Measurements from ENCODE around the gene TBL1XR1.

TBL1XR1 gene

DNA sequence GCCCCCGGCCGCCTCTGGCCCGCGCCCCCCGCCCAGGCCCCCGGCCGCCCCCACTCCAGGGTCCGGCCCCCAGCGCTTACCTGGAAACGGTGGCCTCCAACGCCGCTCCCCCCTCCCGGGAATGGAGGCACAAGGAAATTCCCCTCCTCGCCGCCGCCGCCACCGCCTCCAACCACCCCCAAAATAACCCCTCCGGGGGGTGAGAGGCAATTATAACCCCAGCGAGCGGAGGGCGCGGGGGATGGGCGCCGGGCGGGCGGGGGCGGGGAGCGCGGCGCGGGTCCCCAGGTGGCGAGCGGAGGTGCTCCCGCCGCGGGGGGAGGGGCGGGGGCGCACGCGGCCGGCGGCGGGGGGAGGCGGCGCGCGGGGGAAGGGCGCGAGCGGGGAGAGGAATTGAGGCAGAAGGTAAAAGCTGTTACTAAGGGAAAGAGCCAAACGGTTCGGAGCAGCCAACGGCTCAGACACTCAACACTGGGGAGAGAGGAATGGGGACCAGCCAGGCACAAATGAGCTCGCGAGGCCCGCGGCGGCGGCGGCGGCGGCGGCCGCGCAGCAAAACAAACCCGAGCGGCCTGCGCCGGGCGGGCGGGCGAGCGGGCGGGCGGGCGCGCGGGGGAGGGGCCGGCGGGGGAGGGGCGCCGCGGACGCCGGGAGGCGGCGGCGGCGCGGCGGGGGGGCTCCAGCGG is at the start of gene TBL1XR1:
TBL1XR1 (minus strand) TSS at position 442 of the 686 bp plus-strand sequence. CDS start 132,505 bp downstream, outside the sequence.
- DNase-seq, result peak; percentile 93

DNA sequence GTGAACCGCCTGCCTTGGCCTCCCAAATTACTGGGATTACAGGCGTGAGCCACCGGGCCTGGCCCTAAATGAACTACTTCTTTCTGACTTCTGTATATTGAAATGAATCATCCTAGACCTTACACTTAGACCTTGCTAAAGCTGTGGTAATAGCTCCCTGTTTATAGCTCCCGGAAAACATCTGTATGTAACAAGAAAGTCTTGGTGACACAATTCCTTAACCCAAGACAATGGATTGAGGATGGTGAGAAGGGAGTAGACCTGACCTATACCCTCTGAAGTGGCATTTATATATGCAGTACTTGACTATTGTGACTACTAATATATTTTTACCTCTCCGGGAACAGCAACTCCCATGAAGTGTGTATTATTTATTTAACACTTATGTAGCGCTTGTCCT is 48.0 kb upstream of the TBL1XR1 start:
- no peak for DNase-seq

DNA sequence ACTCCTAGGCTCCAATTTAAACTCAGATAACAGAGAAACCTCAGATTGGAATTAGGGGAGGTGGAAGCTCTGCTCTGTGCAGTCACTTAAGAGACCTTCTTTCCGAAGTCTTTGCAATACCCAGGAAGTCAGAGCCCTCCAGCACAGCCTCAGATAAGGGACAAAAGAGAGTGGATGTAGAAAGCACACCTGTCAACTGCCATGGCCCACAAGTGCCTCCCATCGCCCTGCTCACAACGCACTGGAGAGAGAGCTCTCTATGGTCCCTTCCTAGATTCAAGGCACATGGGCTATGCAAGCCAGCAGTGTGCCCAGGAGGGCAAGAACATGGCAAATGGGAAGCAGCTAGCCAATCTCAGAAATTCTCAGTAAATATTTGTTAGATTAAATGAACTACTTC is 47.3 kb upstream of the TBL1XR1 start:
- no peak for DNase-seq

DNA sequence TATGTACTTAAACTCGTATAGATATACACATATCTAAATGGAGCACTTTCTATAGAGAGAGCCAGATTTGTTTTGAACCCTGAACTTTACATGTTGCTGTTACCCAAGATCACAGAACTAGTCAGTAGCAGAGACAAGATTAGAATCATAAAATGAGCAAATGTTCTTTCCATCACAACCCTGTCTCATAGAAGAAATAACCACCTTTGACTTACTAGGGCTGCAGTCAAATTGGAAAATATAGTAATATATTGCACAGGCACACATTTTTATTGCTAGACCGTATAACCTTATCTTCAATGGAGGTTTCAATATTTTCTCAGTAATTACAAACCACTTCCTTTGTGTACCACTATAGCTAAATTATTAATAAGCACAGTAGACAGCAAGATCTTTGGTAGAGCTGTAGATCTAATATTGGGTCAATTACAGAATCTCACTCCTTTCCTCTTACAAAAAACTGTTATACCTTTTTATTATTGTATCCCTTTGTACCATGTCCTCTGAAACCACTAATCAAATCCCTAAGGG is 41.5 kb upstream of the TBL1XR1 start:
- DNase-seq, result no peak

DNA sequence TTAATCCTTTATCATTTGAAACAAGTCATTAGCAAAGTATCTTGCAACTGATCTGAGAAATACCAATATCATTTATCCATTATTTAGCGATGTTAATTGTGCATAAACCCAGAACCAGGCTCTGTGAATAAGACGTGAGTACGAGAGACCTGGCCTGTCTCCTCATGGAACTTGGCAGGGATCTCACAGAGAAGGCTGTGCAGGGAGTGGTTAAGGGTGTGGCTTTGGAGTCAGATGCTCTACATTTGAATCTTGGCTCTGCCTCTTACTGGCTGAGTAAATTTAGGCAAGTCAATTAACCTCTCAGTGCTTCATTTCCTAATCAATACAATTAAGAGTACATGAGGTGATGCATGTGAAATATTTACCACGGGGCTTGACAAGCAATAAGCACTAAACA is 39.9 kb upstream of the TBL1XR1 start:
- peak; percentile 16 for DNase-seq

DNA sequence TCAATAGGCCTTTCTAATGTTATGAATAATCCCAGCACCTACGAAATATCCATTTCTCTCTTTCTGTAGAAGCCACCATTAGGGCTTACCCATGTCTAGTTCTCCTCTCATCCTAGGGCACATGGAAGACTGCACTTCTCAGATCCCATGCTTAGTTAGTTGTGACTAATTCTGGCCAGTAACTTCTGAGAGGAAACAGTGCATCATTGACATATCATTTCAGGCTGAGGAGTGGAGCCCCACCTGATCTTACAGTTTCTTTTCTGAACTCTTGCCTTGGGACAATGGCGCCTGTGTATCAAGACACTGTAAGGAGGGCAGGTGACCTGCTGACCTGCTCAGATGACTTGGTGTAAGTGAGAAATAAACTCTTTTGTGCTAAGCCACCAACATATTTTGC is 39.4 kb upstream of the TBL1XR1 start:
- DNase-seq, result no peak

DNA sequence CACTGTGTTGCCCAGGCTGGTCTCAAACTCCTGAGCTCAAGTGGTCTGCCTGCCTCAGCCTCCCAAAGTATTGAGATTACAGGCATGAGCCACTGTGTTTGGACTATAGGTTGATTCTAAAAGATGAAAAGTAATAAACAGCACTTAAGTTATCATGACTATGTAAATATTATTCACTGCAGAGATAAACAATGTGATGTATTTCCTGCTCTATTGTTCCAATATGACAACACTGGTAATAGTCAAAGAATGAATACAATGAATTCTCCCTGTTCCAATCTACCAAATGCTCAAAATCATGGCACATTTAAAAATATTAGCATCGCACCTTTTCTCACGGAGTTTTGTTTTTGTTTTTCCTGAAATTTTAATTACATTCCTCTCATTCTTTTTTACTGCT is 36.8 kb upstream of the TBL1XR1 start:
- DNase-seq, result no peak

DNA sequence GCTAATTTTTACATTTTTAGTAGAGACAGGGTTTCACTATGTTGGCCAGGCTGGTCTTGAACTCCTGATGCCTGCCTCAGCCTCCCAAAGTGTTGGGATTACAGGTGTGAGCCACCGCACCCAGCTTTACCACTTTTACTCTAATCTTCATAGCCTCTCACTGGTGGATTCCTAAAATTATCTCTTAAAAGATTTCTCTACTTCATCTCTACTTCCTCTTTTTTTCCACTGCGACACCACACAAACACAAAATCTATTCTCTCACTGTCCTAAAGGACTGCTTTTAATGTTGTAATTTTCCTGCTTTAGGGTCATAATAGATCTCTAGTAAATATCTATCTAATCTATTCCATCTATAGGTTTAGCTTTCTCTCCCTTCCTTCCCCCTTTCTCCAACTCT is 34.0 kb upstream of the TBL1XR1 start:
- DNase-seq, result peak; percentile 22

DNA sequence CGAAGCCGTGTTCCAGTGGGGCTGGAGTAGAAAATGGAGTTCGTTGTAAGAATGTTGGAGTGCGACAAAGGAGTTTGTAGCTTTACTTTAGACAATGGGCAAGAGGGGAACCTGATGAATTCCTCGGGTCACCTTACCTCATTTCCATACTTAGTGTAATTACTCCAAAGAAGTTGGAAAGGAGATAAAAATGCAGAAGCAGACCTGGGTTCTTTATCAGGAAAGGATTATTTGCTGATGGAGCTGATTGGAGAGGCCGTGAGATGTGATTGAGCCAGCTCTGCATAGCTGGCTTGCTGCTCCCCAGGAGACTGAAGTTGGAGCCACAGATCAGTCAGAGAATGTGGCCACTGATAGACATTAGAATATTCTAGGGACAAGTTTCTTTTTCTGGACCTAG is 33.4 kb upstream of the TBL1XR1 start:
- DNase-seq, result no peak

DNA sequence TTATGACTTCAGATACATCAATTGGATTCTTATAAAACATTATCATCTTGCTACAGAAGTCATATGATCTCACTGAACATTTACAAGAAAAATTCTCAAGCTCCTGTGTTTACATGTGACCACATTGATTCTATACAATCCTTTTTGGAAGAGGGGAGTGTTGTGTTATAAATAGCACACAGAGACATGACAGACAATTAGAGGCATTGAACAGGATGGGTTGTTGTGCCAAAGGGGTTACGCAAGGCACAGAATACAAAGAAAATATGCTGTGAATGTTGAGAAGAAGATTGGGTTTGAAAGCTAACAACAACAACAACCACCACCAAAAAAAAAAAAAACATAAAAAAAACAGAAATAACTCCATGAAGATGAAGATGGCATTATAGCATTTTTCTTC is 32.5 kb upstream of the TBL1XR1 start:
- no peak for DNase-seq

DNA sequence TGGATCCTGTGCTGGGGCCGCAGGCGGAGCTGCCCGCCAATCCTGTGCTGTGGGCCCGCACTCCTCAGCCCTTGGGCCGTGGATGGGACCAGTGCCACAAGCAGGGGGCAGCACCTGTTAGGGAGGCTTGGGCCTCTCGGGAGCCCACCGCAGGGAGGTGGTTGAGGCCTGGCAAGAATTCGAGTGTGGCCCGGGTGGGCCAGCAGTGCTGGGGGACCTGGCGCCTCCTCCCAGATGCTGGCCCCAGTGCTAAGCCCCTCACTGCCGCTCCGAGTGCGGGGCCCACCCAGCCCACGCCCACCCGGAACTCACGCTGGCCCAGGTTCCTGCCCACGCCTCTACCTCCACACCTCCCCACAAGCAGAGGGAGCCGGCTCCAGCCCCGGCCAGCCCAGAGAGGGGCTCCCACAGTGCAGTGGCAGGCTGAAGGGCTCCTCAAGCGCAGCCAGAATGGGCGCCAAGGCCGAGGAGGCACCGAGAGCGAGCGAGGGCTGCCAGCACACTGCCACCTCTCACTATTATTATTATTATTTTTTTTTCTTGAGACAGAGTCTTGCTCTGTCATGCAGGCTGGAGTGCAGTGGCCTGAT is 31.4 kb upstream of the TBL1XR1 start:
- no peak for DNase-seq

DNA sequence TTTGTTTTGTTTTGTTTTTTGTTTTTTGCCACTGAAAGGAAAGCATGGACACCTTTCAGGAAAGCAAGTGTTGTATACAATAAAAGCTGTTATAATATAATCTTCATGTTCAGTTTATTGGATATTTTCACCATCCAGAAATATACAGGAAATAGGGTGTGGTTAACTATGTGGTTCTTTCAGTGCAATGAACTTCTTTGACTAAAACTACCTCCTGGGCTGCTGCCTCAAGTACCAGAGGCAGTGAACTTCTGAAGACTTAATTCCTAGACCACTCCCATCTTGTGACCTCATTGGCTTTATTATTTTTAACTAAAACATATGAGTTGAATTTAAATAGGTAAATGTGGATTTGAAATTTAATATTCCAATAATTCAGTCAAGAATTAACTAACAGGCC is 27.1 kb upstream of the TBL1XR1 start:
- DNase-seq, result peak; percentile 32

DNA sequence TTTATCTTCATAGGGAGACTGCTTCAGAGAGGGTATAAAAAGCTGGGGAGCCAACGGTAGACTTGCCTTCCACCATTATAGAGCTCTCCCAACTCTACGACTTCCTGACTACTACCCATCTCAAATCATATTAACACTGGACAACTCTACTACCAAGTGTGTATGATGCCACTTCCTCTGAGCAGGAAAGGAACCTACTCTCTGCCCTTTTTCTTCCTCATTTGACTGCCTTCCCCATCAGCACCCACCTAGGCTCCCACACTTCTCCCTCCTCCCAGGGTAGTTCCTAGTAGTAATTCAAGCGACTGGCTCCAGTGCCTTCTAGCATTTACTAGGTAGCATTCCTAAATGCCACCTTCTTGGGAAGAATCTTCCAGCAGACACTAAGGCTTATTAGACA is 24.5 kb upstream of the TBL1XR1 start:
- no peak for DNase-seq

DNA sequence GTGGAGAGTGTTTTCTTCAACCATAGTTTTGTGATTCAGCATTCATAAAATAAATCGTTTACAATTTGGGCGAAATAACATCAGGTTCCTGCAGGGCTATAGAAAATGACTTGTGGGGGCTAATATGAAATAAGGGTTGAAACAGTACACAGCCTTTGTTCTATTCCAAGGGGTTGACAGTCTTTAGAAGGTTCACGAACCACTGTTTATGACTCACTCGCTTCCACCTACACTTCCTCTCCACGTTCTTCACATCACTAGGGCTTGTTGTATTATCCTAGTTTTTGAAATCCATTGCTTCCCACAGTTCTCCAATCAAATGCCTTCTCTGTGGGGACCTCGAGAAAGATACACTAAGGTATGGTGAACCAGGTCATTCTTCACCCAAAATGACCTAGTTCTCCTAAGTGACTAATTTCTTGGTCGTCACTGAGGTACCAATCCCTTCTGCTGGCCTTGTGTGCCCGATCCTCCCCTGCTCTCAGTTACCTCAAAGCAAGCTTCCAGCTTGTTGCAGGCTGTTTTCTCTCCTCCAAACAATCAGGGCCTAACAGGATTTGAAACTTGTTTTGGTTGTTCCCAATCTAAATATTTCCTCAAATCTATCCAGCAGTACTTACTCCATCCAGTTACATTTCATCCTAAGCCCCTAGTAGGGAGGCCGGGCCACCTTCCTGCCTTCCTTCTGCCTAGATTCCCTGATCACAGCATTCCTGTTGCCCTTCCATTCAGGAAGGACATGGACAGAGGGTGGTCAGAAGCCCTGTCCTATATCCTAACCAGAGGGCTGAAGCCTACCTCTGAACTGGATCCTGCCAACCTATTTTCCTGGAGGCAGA is 23.1 kb upstream of the TBL1XR1 start:
- no peak for DNase-seq

DNA sequence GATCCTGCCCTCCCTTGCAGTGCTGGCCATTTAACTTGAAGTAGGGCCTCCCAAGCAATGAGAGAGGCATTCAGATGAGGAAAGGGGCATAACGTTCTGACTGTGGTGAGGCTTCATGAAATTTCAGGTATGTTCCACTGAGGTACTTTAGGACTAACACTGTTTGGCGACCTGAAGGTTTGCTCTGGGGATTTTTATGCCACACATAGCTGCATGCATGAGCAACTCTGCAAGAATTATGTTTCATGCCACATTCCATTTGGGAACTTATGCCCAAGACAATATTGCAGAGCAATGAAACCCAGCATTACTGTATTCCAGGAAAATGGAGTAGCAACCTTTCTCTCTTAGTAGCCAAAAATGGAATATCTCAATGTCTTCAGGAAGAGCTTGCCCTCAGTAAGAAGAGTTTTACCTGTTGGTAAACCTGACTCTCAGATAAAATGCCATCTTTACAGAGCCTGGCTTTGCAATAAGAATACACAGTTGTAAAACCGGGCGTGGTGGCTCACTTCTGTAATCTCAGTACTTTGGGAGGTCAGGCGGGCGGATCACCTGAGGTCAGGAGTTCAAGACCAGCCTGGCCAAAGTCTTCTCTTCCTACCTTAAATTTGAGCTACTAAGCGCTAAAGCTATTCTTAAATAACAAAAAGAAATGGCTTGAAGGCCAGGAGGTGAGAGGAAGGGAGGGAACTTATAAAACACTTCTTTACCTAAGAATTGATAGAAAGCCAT is 16.7 kb upstream of the TBL1XR1 start:
- DNase-seq, result no peak

DNA sequence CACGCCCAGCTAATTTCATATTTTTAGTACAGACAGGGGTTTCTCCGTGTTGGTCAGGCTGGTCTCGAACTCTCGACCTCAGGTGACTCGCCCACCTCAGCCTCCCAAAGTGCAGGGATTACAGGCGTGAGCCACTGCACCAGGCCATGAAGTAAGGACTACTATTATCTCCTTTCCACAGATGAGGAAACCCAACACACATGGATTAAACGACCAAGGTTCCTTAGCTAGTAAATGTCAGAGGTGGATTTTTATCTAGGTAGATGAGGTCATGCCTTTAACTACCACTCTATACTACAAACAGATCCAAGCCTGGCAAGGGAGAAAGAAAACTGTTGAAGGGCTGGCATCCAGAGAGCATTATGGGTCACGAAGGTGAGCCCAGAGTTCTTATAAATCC is 15.5 kb upstream of the TBL1XR1 start:
- DNase-seq, result no peak

DNA sequence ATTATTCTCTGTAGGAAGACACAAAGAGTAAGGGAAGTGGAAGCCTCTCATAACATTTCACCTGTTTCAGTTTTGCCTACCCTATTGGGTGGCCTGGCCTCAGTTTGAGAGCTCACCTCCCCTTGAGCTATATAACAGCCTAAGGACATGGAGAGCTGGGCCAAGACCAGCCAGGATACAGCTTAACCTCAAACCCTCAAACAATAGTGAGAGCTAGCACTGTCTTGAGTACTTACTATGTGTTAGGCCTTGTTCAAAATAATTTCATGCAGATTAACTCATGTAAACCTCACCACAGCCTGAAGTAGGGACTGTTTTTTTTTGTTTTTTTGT is 15.0 kb upstream of the TBL1XR1 start:
- no peak for DNase-seq

DNA sequence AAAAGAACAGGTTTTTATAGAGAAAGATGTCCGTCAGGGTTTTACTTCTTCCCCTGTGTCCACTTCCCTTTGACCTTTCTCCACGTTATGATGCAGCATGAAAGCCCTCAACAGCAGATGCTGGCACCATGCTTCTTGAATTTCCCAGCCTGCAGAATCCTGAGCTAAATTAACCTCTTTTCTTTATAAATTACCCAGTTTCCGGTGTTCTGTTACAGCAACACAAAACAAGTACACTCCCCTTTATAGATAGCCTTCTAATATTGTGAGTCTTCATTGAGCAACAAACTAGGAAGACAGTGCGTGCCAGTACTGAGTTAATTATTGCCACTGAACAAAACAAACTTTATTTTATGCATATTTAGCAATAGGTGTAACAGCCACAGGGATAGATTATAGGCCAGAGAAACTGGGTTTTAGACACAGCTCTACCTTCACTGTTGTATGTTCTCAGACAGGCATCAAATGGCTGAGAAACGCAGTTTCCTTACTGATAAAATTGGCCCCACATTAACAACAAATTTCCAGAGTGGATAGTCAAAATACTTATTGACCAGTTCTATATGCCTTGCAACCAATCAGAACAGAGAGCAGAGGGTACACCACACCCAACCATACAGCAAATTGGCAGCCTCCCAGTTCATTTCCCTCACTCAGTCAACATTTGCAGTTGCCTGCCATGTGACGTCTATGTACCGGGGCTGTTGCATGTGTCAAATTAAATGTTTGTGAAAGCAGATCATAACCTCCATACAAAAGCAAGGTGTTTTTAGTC is 14.4 kb upstream of the TBL1XR1 start:
- DNase-seq, result peak; percentile 86

DNA sequence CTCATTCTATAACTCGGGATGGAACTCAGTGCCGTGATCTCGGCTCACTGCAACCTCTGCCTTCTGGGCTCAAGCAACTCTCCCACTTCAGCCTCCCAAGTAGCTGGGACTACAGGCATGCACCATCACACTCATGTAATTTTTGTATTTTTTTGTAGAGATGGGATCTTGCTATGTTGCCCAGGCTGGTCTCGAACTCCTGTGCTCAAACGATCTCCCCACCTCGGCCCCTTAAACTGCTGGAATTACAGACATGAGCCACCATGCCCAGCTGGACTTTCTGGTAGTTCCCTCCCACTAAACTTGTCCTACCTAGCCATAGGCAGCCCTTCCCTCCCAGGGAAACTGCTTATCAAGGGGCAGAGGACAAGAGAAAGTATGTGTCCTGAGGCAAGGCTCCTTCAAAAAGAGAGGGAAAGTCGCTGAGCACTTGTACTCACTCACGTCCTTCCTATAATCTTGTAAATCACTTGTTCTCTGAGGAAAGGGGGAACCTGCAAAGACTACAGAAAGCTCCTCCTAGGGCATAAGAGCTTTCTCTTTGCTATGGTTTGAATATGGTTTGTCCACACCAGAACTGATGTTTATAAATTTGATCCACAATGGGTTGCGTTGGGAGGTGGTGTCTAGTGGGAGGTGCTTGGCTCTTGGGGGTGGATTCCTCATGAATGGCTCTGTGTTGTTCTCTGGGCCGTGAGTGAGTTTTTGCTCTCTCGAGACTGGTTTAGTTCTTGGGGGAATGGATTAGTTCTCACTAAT is 13.6 kb upstream of the TBL1XR1 start:
- no peak for DNase-seq

DNA sequence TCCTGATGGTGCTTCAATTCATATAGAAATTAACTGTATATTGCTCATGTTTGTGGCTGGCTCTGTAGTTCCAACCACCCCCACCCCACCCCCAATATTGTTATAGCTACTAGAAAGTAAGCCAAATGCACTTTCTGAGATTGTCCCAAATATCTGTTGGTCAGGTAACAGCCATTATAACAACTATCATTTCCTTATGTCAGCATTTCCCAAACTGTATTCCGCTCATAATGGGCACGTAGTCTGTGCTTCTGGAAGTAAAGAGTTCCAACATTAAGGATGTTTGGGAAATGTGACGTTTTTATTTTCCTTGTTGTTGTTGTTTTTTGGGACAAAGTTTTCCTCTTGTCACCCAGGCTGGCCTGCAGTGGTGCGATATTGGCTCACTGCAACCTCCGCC is 12.2 kb upstream of the TBL1XR1 start:
- DNase-seq, result no peak

DNA sequence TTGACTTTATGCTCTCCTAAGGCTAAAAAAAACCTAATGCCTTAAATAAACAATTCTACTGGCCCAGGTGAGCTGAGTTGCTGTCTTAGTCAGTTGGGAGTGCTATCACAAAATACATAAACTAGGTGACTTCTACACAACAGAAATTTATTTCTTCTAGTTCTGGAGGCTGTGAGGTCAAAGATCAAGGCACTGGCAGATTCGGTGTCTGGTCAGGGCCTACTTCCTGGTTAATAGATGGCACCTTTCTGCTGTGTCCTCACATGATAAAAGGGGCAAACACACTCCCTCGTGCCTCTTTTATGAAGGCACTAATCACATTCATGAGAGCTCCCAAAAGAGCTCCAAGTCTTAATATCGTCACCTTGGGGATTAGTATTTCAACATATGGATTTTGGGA is 11.5 kb upstream of the TBL1XR1 start:
- DNase-seq, result no peak

DNA sequence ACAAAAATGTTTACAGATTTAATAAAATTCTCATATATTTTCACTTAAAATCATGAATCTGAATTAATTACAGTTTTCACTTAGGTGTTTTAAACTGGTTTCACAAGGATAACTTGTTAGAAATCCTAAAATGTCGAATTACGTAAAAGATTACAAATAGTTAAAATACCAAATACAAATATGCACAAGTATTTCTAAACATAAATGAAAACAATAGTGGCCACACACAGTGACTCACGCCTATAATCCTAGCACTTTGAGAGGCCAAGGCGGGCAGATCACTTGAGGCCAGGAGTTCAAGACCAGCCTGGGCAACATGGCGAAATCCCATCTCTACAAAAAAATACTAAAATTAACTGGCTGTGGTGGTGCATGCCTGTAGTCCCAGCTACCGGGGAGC is 10.9 kb upstream of the TBL1XR1 start:
- no peak for DNase-seq
